SH-SY5Y (cell line): ENCODE data around the gene PLEKHS1.

Experiments
- GATA2 ChIP-seq: IDR thresholded peaks from 2 replicates; pipeline ENCODE4 v1.6.1; 2011; ENCODE audit warnings: mild to moderate bottlenecking, low read depth, low read length
- GATA3 ChIP-seq: IDR thresholded peaks from 2 replicates; pipeline ENCODE4 v1.6.1; 2011; ENCODE audit warnings: low read depth, mild to moderate bottlenecking, low read length, moderate library complexity

DNA sequence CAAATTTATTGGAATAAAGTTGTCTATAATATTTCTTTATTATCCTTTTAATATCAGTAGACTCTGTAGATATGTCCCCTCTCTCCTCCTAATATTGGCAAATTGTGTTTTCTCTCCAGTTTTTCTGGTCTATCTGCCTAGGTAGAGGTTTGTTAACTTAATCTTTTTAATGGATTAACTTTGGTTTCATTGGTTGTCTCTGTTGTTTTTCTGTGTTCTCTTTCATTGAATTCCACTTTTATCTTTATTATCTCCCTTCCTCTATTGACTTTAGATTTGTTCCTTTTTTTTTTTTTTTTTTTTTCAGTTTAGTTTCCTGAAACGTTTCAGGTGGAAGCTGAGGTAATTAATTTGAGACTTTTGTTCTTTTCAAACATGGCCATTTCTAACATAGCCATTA, 10.6 kb downstream of the PLEKHS1 start:
- TF ChIP-seq GATA2 (no peak), GATA3 (no peak)
